Spleen (tissue), 11 donors: ENCODE data around the gene KCNK4. TPM values are rescaled to one million over a fixed set of nuclear protein-coding genes. Genes with fewer than 3 reads are reported as not detected.
"Not testable (repeated sequence)": the region's sequence is repeated elsewhere in the genome, so short reads cannot be mapped to it uniquely, and the experiment has no call there.

Experiments used
- DNase-seq: peaks from one replicate; pipeline ENCODE4 v3.0.0-alpha.2; 2020
- H3K27ac ChIP-seq, 8 donors: fragments of 200-600 bp; sonication (generic) in 7 of 8; 1 replicate in 4 of 8; 2 replicates in 4 of 8; pipeline versions ENCODE4 v1.5.0 to v1.8.0; 2016 to 2021; ENCODE audit warnings: inconsistent platforms in 4 of 8, mild to moderate bottlenecking in 4 of 8, moderate library complexity in 1 of 8
- H3K27me3 ChIP-seq, 7 donors: fragments of 200-600 bp; sonication (generic) in 6 of 7; replicated peaks in 1 of 7; 1 replicate in 4 of 7; 2 replicates in 3 of 7; pipeline versions ENCODE4 v1.5.0 to v1.8.0; 2016 to 2021; ENCODE audit warnings: inconsistent platforms in 3 of 7, mild to moderate bottlenecking in 1 of 7
- H3K36me3 ChIP-seq, 6 donors: fragments of 200-600 bp; sonication (generic) in 5 of 6; 1 replicate in 4 of 6; 2 replicates in 2 of 6; pipeline versions ENCODE4 v1.5.0 to v1.8.0; 2016 to 2021; ENCODE audit warnings: inconsistent platforms in 2 of 6
- H3K4me1 ChIP-seq, 6 donors: fragments of 200-600 bp; sonication (generic) in 5 of 6; 1 replicate in 3 of 6; 2 replicates in 3 of 6; pipeline versions ENCODE4 v1.5.0 to v1.8.0; 2016 to 2021; ENCODE audit warnings: inconsistent platforms in 3 of 6
- H3K4me3 ChIP-seq, 8 donors: fragments of 200-600 bp; sonication (generic) in 7 of 8; 1 replicate in 4 of 8; 2 replicates in 4 of 8; pipeline versions ENCODE4 v1.5.0 to v1.8.0; 2016 to 2021; ENCODE audit warnings: inconsistent platforms in 4 of 8, mild to moderate bottlenecking in 4 of 8, moderate library complexity in 2 of 8
- H3K9me3 ChIP-seq, 8 donors: fragments of 200-600 bp; sonication (generic) in 7 of 8; 1 replicate in 4 of 8; 2 replicates in 4 of 8; pipeline versions ENCODE4 v1.5.0 to v1.8.0; 2016 to 2021; ENCODE audit warnings: inconsistent platforms in 4 of 8
- CTCF ChIP-seq, 11 experiments: fragments of 200-600 bp in 7 of 11; fragments of 450-650 bp in 4 of 11; sonication (generic) in 4 of 11; IDR thresholded peaks in 8 of 11; conservative IDR thresholded peaks in 3 of 11; 1 replicate in 7 of 11; 2 replicates in 4 of 11; pipeline versions ENCODE4 v1.4.0 to v1.8.0; 2016 to 2021; ENCODE audit warnings: antibody characterized with exemption in 11 of 11, inconsistent platforms in 4 of 11, mild to moderate bottlenecking in 1 of 11
- POLR2A ChIP-seq, 3 donors: fragments of 450-650 bp; IDR thresholded peaks; one replicate each; pipeline ENCODE4 v1.5.1; 2017; ENCODE audit warnings: antibody characterized with exemption in 3 of 3, mild to moderate bottlenecking in 1 of 3
- POLR2AphosphoS5 ChIP-seq, 3 donors: sonication (generic); formaldehyde crosslinking; IDR thresholded peaks; one replicate each; pipeline ENCODE4 v1.5.1; 2017; ENCODE audit warnings: antibody characterized with exemption in 3 of 3
- WGBS, 5 donors: extraction: QIAGEN DNeasy Blood & Tissue Kit in 3 of 5; methylation state at CpG; one replicate each; pipeline versions ENCODE4 v1.1.5 to v1.1.7; 2013 to 2018; 5-methylcytosine and 5-hydroxymethylcytosine counted together
- intact Hi-C: fragments of 100-400 bp; cut with DNase I; formaldehyde crosslinking; loops from one replicate; pipeline ENCODE4 v1.15.0; 2023; ENCODE audit warnings: low total_unique reads
- polyA plus RNA-seq, 3 donors: library from polyadenylated mRNA; stranded (reverse); fragments of 200-250 nt; gene quantifications; one replicate each; pipeline ENCODE4 v1.2.1, GENCODE V29; 2013
- total RNA-seq, 7 donors: library from RNA; depleted of rRNA in 3 of 7; stranded (reverse); fragments of >200 nt in 3 of 7; fragmentation: NEBNext Ultra II Directional in 4 of 7; extraction: Animal tissue kit (Norgen Biotek cat#: 25700) in 4 of 7; gene quantifications; one replicate each; pipeline versions ENCODE4 v1.1.0 to v1.2.1, GENCODE V29; 2016 to 2021
- donor health status: healthy with polysubstance abuse.
- donor health status: DM: no; HTN: no; CAD: no; lungs with moderate emphysema.
- donor health status: DM: no; HTN: no; CAD: no.
- donor health status: Bipolar disorder and iron deficiency.
- donor health status: healthy.
- donor health status: DM: no; HTN: no; CAD: no.
- donor health status: DM: yes; HTN: yes; CAD: no.

The KCNK4 gene
- total and polyA plus RNA-seq, 10 donors, result 0.06 to 0.77 (median 0.35) TPM; not detected in 5

- peaks cover 4 to 39% (median 18%) of the 10 kb centered on the region in 6 donors for H3K4me1 ChIP-seq
- intact Hi-C loops, result no loop called here
- H3K9me3 ChIP-seq, result peaks cover 0 to 6% (median 0%) of the 10 kb centered on the region in 8 donors
- WGBS, 5 donors, result 46 to 59% (median 49%) methylated on average over 4 to 5 of the region's 5 CpGs
- H3K27me3 ChIP-seq, result no peaks in the 10 kb centered on the region
- H3K4me3 ChIP-seq, result no peak overlapping the region
- no peak for DNase-seq
- no peak for TF ChIP-seq POLR2A (IDR thresholded peaks at IDR 0.05)
- no peak for TF ChIP-seq POLR2AphosphoS5 (IDR thresholded peaks at IDR 0.05)
- TF ChIP-seq CTCF (IDR thresholded peaks at IDR 0.05 in 8 of 11, conservative IDR thresholded peaks at IDR 0.05 in 3 of 11), result no peak
- H3K36me3 ChIP-seq, result peaks cover 0 to 42% (median 18%) of the 10 kb centered on the region in 6 donors
- H3K27ac ChIP-seq, result peak overlapping the region in 4 of 8 donors; percentile 19 to 45 (median 40)
These were observed 32.3 kb downstream of the KCNK4 start for GRCh38 chr11:64323373-64323772.

GRCh38 chr11:64323984-64324383, 32.9 kb downstream of the KCNK4 start:
- H3K27me3 ChIP-seq, DNase-seq, intact Hi-C loops, H3K9me3 ChIP-seq, H3K4me3 ChIP-seq: not testable (repeated sequence)
- H3K36me3 ChIP-seq, result peaks cover 0 to 42% (median 18%) of the 10 kb centered on the region in 6 donors
- H3K4me1 ChIP-seq, result peaks cover 2 to 35% (median 12%) of the 10 kb centered on the region in 6 donors
- WGBS, 5 donors, result 68 to 90% (median 76%) methylated on average over 3 to 4 of the region's 4 CpGs
- H3K27ac ChIP-seq, result peak overlapping the region in 4 of 8 donors; percentile 19 to 45 (median 40)
- peak in 2 of 3 donors; percentile 32 to 53 for TF ChIP-seq POLR2AphosphoS5 (IDR thresholded peaks at IDR 0.05)

DNA sequence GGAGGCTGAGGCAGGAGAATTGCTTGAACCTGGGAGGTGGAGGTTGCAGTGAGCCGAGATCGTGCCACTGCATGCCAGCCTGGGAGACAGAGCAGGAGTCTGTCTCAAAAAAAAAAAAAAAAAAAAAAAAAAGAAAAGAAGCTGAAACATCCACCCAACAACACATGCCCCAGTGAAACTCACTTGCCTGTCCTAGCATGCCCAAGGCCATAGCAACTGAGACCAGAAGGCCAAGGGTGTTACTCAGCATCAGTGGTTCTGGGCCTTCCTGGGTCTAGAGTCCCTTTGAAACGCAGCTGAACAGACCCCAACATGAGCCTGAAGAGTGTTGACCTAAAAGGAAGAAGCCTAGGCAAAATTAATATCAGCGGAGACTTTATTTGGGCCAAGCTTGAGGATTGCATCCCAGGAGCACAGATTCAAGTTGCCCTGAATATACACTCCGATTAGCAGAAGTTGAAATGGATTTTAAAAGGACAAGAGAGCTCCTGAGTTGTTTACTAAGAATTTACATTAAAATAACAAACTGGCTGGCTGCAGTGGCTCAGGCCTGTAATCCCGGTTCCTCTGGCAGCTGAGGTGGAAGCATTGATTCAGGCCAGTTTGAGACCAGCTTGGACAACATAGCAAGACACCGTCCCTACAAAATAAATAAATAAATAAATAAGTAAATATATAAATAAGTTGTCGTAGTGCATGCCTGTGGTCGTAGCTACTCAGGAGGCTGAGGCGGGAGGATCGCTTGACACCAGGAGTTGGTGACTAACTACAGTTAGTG, 33.8 kb downstream of the KCNK4 start:
- no peak overlapping the region for H3K27ac ChIP-seq
- peaks cover 0 to 34% (median 8%) of the 10 kb centered on the region in 6 donors for H3K4me1 ChIP-seq
- DNase-seq, result no peak
- TF ChIP-seq POLR2AphosphoS5 (IDR thresholded peaks at IDR 0.05) (no peak), CTCF (IDR thresholded peaks at IDR 0.05 in 8 of 11, conservative IDR thresholded peaks at IDR 0.05 in 3 of 11) (no peak), POLR2A (IDR thresholded peaks at IDR 0.05) (no peak)
- H3K27me3 ChIP-seq, result no peaks in the 10 kb centered on the region
- no peak overlapping the region for H3K4me3 ChIP-seq
- peaks cover 0 to 37% (median 18%) of the 10 kb centered on the region in 6 donors for H3K36me3 ChIP-seq
- intact Hi-C loops, result no loop called here
- 92 to 95% (median 95%) methylated on average over 11 of the region's 11 CpGs for WGBS, 5 donors
- H3K9me3 ChIP-seq, result peaks cover 0 to 6% (median 0%) of the 10 kb centered on the region in 8 donors

DNA sequence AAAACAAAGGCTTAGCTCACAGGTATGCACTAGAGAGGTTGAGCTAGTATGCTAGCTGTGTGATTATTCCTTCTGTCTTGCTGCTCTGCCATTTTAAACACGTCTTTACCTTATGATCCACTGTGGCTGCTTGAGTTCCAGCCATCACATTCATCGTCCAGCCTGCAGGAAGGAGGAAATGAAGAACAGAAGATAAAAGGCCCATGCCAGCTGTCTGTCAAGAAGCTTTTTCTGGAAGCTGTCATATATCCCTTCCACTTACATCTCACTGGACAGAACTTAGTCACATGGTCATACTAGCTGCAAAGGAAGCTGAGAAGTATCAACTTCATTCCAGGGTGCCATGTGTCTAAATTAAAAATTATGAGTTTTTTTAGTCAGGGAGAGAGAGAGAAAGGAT, 36.3 kb downstream of the KCNK4 start:
- Histone ChIP-seq H3K27me3 (no peaks in the 10 kb centered on the region), H3K27ac (no peak overlapping the region), H3K36me3 (peaks cover 0 to 12% (median 6%) of the 10 kb centered on the region in 6 donors), H3K4me3 (no peak overlapping the region), H3K9me3 (peaks cover 0 to 6% (median 0%) of the 10 kb centered on the region in 8 donors), H3K4me1 (peaks cover 9 to 50% (median 18%) of the 10 kb centered on the region in 6 donors)
- 89 to 94% (median 92%) methylated on average over 2 of the region's 2 CpGs for WGBS, 5 donors
- TF ChIP-seq CTCF (IDR thresholded peaks at IDR 0.05 in 8 of 11, conservative IDR thresholded peaks at IDR 0.05 in 3 of 11), result no peak
- TF ChIP-seq POLR2AphosphoS5 (IDR thresholded peaks at IDR 0.05), result no peak
- no peak for TF ChIP-seq POLR2A (IDR thresholded peaks at IDR 0.05)
- DNase-seq, result no peak
- intact Hi-C loops, result no loop called here
